ENCODE data around the gene SUMO4.

DNA sequence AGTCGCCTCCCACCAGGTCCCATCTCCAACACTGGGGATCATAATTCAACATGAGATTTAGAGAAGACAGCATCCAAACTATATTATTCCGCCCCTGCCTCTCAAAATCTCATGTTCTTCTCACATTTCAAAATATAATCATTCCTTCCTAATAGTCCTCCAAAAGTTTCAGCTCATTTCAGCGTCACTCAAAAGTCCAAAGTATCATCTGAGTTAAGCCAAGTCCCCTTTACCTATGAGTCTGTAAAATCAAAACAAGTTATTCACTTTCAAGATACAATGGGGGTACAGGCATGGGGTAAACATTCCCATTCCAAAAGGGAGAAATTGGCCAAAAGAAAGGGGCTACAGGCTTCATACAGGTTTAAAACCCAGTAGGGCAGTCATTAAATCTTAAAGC lies 39.5 kb upstream of the SUMO4 start:
- TF ChIP-seq, protein P1, sequence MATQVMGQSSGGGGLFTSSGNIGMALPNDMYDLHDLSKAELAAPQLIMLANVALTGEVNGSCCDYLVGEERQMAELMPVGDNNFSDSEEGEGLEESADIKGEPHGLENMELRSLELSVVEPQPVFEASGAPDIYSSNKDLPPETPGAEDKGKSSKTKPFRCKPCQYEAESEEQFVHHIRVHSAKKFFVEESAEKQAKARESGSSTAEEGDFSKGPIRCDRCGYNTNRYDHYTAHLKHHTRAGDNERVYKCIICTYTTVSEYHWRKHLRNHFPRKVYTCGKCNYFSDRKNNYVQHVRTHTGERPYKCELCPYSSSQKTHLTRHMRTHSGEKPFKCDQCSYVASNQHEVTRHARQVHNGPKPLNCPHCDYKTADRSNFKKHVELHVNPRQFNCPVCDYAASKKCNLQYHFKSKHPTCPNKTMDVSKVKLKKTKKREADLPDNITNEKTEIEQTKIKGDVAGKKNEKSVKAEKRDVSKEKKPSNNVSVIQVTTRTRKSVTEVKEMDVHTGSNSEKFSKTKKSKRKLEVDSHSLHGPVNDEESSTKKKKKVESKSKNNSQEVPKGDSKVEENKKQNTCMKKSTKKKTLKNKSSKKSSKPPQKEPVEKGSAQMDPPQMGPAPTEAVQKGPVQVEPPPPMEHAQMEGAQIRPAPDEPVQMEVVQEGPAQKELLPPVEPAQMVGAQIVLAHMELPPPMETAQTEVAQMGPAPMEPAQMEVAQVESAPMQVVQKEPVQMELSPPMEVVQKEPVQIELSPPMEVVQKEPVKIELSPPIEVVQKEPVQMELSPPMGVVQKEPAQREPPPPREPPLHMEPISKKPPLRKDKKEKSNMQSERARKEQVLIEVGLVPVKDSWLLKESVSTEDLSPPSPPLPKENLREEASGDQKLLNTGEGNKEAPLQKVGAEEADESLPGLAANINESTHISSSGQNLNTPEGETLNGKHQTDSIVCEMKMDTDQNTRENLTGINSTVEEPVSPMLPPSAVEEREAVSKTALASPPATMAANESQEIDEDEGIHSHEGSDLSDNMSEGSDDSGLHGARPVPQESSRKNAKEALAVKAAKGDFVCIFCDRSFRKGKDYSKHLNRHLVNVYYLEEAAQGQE (IDR thresholded peaks at IDR 0.05; ENCODE audit: borderline replicate concordance): no peak
- TF ChIP-seq, protein P1 (CRISPR knock-in tag; IDR thresholded peaks at IDR 0.05; ENCODE audit: low read depth): no peak
- no peak for TF ChIP-seq FOXJ3 (CRISPR knock-in tag; IDR thresholded peaks at IDR 0.05)
- no peak for TF ChIP-seq POLR2A (conservative IDR thresholded peaks at IDR 0.05)
- no peak for TF ChIP-seq ZNF407 (IDR thresholded peaks at IDR 0.05; ENCODE audit: low read depth)
- no peak for TF ChIP-seq USF2 (CRISPR knock-in tag; IDR thresholded peaks at IDR 0.05)
- TF ChIP-seq ZNF282 (CRISPR knock-in tag; IDR thresholded peaks at IDR 0.05): no peak
- TF ChIP-seq, protein P2, sequence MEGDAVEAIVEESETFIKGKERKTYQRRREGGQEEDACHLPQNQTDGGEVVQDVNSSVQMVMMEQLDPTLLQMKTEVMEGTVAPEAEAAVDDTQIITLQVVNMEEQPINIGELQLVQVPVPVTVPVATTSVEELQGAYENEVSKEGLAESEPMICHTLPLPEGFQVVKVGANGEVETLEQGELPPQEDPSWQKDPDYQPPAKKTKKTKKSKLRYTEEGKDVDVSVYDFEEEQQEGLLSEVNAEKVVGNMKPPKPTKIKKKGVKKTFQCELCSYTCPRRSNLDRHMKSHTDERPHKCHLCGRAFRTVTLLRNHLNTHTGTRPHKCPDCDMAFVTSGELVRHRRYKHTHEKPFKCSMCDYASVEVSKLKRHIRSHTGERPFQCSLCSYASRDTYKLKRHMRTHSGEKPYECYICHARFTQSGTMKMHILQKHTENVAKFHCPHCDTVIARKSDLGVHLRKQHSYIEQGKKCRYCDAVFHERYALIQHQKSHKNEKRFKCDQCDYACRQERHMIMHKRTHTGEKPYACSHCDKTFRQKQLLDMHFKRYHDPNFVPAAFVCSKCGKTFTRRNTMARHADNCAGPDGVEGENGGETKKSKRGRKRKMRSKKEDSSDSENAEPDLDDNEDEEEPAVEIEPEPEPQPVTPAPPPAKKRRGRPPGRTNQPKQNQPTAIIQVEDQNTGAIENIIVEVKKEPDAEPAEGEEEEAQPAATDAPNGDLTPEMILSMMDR (IDR thresholded peaks at IDR 0.05 in 2 of 3, conservative IDR thresholded peaks at IDR 0.05 in 1 of 3; ENCODE audit: insufficient read depth in 2 of 3, low read depth in 1 of 3, low read length in 3 of 3): no peak
- no peak for TF ChIP-seq SMAD3 (CRISPR knock-in tag; conservative IDR thresholded peaks at IDR 0.05)
- TF ChIP-seq POLR2AphosphoS5 (IDR thresholded peaks at IDR 0.05; ENCODE audit: control insufficient read depth, insufficient read depth, low read depth, low read length): no peak
- no peak for TF ChIP-seq MYC (IDR thresholded peaks at IDR 0.05; ENCODE audit: low read depth, low read length)
- no peak for TF ChIP-seq MYC (CRISPR knock-in tag; IDR thresholded peaks at IDR 0.05; ENCODE audit: borderline replicate concordance, low read depth)

All from K562 (cell line).